Caki2 (cell line): ENCODE results near the gene TFF2. TPM values are rescaled to one million over a fixed set of nuclear protein-coding genes. Genes with fewer than 3 reads are reported as not detected.

Experiments
- DNase-seq: peaks from one replicate; pipeline ENCODE4 v3.0.0-alpha.2; 2015; ENCODE audit warnings: low read depth
- in situ Hi-C: cut with HindIII; loops from 2 replicates; pipeline ENCODE4 v1.10.0; 2016; ENCODE audit warnings: low sequenced_read_pairs, low pct_unique_long_range_greater_than_20kb, mixed read lengths
- total RNA-seq: library from RNA; depleted of rRNA; stranded (reverse); fragments of >200 nt; shearing (Covaris generic); gene quantifications from 2 replicates; pipeline ENCODE4 v1.2.3, GENCODE V29; 2014; ENCODE audit warnings: low replicate concordance

TFF2 gene
- total RNA-seq, 1 experiment from 2014 or later = not detected

- in situ Hi-C loops = no loop called here
- no peak for DNase-seq
These were observed 11.8 kb downstream of the TFF2 start for GRCh38 chr21:42338729-42339715.

- in situ Hi-C loops = no loop called here
- peak; percentile 90 for DNase-seq
These were observed 12.7 kb downstream of the TFF2 start for GRCh38 chr21:42337830-42338728.

DNA sequence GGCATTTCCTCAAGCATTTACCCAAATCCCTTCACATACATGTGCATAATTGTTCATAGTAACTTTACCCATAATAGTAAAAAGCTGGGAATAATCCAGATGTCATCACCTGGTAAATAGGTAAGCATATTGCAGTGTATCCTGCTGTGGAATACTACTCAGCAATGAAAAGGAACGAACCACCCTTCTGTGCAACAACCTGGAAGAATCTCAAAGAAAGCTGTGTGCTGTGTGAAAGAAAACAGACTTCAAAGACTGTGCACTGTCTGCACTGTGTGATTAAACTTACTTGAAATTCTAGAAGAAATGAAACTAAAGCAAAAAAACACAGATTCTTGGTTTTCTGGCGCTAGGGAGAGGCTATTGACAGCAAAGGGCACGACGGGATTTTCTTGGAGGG is 13.5 kb downstream of the TFF2 start:
- in situ Hi-C loops = no loop called here

DNA sequence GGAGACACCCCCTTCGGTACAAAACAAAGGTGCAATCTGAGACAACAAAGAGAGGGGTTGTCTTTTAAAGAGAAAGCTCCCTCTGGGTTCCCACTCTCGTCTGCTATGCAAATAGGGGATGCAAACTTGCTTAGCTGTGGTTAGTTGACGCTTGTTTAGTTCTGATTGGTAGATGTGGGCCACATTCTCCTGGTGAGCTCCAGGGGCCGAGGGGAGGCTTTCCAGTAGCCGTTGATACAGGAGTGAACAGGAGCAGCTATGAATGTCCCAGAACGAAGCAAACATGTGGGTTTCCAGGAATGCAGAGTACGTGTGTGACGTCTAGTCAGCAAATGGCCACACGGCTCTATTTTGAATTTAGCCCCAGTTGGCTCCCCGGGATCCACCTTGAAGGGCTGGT is 14.7 kb downstream of the TFF2 start:
- DNase-seq = no peak

More for the DNA sequence above, 13.5 kb downstream of the TFF2 start:
- DNase-seq = no peak

GRCh38 chr21:42332557-42333317 is 18.1 kb downstream of the TFF2 start:
- in situ Hi-C loops = no loop called here
- no peak for DNase-seq

More for the DNA sequence above, 14.7 kb downstream of the TFF2 start:
- in situ Hi-C loops = no loop called here

DNA sequence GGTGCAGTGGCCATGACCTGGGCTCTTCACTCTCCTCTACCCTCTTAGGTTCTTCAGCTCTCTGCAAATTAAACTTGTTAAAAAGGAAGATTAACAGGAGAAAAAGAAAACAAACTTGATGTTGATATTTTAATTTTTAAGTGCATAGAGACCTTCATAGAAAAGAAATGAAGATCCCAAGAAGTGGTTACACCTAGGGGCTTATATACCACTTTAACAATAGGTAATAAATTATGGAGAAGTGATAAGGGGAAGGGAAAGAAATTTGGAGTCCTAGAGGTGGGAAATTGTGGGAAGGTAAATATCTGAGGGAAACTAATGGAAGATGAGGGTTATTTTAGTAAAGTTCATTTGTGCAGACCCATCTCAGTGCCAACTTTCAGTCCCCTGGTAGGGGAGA is 19.1 kb downstream of the TFF2 start:
- in situ Hi-C loops = no loop called here
- DNase-seq = no peak

- in situ Hi-C loops = no loop called here
- DNase-seq = no peak
These were observed 20.1 kb downstream of the TFF2 start for GRCh38 chr21:42330380-42331371.

- in situ Hi-C loops = no loop called here
- DNase-seq = no peak
These were observed 25.9 kb downstream of the TFF2 start for GRCh38 chr21:42324896-42325295.

- no peak for DNase-seq
- in situ Hi-C loops = no loop called here
These were observed 28.9 kb downstream of the TFF2 start for GRCh38 chr21:42321845-42322244.

- no peak for DNase-seq
These were observed 29.6 kb downstream of the TFF2 start for GRCh38 chr21:42321231-42321630.

DNA sequence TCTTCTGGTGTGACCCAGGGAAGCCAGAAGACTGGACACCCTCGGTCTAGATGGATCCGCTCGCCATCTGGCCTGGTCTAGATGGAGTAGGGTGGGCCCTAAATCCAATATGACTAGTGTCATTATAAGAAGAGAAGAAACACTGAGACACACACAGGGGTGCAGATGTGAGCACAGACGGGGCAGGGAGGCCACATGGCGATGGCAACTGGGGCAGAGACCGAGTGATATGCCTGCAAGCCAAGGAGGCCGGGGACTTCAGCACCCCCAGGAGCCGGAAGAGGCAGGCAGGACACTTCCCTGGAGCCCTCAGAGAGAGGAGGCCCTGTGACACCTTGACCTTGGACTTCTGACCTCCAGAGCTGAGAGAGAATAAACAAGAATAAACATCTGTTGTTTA is 30.0 kb downstream of the TFF2 start:
- in situ Hi-C loops = no loop called here

More at GRCh38 chr21:42321231-42321630, 29.6 kb downstream of the TFF2 start:
- in situ Hi-C loops = no loop called here

DNA sequence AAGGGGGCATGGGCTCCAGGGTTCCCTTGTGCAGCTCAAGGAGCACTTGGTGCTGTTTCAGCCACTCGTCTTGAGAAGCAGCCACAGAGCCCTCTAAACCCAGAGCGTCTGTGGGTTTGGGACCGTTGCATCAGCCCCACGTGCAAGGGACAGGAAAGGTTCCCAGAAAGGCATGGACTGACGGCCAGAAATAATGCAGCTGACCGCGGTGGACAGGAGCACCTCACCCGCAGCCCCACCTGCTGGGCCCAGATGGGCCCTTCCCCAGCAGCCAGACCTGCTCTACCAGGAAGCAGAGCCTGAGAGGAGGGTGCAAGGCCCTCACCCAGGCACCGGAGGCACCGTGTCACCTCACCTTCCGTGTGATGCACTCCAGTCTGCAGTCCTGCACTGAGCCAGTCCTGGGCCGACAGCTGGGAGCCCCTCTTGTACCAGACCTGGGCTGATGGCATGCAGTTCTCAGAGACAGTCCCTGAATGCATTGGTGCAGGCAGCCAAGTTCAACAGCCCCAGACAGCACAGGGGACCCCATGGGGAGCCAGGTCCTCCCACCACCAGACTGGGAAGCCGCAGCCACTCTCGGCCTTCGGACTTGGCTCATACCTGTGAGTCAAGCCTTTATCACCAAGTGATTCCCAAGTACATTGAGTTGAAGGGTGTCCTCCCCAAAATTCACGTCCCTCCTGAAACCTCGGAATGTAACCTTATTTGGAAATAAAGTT is 30.8 kb downstream of the TFF2 start:
- in situ Hi-C loops = no loop called here
- DNase-seq = no peak

More for the DNA sequence above, 30.0 kb downstream of the TFF2 start:
- no peak for DNase-seq

DNA sequence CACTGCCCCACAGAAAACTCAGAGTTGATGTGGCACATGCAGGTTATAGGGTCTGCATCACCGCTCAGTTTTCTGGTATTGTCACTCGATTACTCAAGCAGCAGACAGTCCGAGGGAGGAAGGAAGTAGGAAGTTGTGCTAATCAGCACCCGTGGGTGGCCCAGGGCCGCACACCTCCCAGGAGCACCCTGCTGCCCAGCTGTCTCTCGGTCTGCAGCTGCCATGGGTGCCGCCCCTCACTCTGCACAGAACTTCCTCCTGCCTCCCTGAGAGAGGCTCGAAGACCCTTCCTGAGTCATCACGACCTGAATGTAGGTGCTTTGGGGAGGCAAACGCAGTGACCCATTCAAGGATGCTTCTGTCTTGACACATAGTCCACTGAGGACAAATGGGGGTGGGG is 31.4 kb downstream of the TFF2 start:
- in situ Hi-C loops = no loop called here
- DNase-seq = no peak

DNA sequence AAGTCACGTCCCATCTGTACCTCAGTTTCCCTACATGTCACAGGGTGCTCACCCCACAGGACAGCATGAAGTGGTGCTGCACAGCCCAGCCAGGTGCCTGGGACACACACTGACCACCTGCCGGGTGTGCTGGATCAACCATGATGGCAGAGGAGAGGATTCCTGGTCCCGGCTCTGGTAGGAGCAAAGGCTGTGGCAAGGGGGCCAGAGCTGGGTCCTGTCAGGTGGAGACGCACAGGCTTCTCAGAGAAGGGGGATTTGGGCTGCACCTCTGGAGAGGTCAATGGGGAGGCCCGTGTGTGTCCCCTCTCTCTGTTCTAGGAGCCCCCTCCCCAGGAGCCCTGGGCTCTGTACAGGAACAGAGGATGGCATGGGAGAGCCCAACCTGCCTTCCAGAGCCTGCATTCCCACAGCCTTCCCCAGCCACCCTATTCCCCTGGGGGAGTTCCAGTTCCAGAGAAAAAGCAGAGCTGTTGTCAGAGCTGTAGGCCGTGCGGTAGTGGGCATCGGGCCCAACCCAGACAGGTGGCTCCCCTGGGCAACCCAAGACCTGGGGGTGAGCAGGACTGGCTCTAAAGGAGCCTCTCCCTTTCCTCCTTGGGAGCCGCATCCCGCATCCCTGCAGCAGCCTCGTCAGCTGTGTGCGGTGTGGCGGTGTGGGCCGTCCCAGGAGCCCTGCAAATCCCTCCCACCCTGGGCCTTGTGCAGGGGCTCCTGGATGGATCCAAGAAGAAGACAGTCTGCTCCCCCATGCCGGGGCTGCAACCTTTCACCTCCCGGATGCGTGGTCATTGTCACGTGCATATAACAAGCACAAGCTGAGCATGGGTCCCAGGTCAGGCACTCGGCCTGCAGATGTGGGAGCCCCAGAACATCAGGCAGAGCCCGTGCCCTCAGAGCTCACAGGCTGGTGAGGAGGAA is 32.7 kb downstream of the TFF2 start:
- DNase-seq = no peak
- in situ Hi-C loops = no loop called here

DNA sequence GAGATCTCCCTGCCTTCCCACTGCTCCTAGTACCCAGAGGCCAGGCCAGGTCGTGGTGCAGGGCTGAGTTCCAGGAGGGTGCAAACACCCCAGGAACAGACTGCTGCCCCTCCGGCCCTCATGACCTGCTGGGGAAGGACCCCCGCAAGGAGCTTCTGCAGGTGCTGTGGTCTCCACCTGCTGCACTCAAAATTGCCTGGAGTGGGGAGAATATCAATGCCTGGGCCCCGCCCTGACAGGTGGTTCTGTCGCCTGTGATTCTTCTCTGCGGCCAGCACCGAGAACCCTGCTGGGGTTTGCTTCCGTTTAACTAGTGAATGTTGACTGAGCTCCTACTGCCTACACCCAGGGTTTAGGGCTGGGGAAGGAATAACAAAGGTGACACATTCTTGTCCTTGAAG is 33.5 kb downstream of the TFF2 start:
- DNase-seq = no peak
- in situ Hi-C loops = no loop called here

GRCh38 chr21:42316891-42317290 is 33.9 kb downstream of the TFF2 start:
- in situ Hi-C loops = no loop called here

More at GRCh38 chr21:42316891-42317290, 33.9 kb downstream of the TFF2 start:
- DNase-seq = no peak
